ENCODE data around the gene APOBEC3C.

APOBEC3C gene

DNA sequence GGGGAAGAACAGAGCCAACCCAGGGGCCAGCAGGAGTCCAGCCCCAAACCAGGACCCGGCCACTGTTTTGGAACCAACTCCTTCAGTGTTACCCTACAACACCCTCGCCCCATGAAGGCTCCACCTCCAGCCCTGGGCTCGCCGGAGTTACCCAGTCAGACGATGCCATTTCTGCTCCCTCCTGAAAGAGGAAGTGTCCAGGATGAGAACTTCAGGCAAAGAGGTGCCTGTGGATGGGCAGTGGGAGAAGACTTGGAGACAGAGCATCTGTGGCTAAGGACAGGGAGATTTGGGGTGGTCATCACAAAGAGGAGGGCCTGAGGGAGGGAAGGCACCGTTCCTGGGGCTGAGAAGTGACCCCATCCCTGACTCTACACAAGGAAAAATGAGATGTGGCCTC, 18.0 kb upstream of the APOBEC3C start:
- no peak overlapping the region for H3K27ac ChIP-seq (ENCODE audit: low read depth, low read length)
- H3K9me2 ChIP-seq (replicated peaks; ENCODE audit: control insufficient read depth, low read length): no peaks in the 10 kb centered on the region
- no peak overlapping the region for H3K4me2 ChIP-seq (ENCODE audit: low read length)
- H3K79me2 ChIP-seq (ENCODE audit: control insufficient read depth, low read length): no peaks in the 10 kb centered on the region
- H3K27me3 ChIP-seq (ENCODE audit: control insufficient read depth, low read length): peaks cover 14% of the 10 kb centered on the region
- H3F3A ChIP-seq (ENCODE audit: control insufficient read depth, insufficient read depth): no peaks in the 10 kb centered on the region
- H3K4me3 ChIP-seq (ENCODE audit: low read length): no peak overlapping the region
- H3K4me1 ChIP-seq (ENCODE audit: control insufficient read depth, low read length): no peaks in the 10 kb centered on the region
- H3K36me3 ChIP-seq (ENCODE audit: control insufficient read depth, low read length): no peaks in the 10 kb centered on the region
- H4K20me1 ChIP-seq (ENCODE audit: control insufficient read depth, insufficient read depth, low read depth, low read length): no peaks in the 10 kb centered on the region
- TF ChIP-seq, protein P1, sequence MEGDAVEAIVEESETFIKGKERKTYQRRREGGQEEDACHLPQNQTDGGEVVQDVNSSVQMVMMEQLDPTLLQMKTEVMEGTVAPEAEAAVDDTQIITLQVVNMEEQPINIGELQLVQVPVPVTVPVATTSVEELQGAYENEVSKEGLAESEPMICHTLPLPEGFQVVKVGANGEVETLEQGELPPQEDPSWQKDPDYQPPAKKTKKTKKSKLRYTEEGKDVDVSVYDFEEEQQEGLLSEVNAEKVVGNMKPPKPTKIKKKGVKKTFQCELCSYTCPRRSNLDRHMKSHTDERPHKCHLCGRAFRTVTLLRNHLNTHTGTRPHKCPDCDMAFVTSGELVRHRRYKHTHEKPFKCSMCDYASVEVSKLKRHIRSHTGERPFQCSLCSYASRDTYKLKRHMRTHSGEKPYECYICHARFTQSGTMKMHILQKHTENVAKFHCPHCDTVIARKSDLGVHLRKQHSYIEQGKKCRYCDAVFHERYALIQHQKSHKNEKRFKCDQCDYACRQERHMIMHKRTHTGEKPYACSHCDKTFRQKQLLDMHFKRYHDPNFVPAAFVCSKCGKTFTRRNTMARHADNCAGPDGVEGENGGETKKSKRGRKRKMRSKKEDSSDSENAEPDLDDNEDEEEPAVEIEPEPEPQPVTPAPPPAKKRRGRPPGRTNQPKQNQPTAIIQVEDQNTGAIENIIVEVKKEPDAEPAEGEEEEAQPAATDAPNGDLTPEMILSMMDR (IDR thresholded peaks at IDR 0.05; ENCODE audit: low read depth, low read length, poor library complexity, severe bottlenecking): no peak
- TF ChIP-seq EZH2phosphoT487 (IDR thresholded peaks at IDR 0.05; ENCODE audit: borderline replicate concordance, low read length): no peak
- no peaks in the 10 kb centered on the region for H3K9me3 ChIP-seq (ENCODE audit: control insufficient read depth, insufficient read depth, low read length)

DNA sequence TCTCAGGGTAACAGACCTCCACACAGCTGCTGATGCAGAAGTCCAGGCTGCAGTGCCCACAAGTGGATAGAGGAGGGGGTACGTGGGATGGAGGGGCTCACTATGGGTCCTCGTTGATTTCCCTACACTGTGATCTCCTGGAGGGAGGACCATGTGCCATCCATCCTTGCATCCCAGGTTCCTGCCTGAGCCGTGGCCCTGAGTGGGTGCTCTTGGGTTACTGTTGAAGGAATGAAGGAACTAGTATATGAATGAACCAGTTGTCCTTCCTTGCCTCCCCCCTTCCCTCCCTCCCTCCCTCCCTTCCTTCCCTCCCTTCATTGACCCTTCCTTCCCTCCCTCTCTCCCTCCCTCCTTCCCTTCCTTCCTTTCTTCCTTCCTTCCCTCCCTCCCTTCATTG, 16.5 kb upstream of the APOBEC3C start:
- Histone ChIP-seq H3K27ac (ENCODE audit: low read depth, low read length) (no peak overlapping the region), H3K27me3 (ENCODE audit: control insufficient read depth, low read length) (peaks cover 14% of the 10 kb centered on the region), H3K36me3 (ENCODE audit: control insufficient read depth, low read length) (no peaks in the 10 kb centered on the region), H3K9me3 (ENCODE audit: control insufficient read depth, insufficient read depth, low read length) (no peaks in the 10 kb centered on the region), H4K20me1 (ENCODE audit: control insufficient read depth, insufficient read depth, low read depth, low read length) (no peaks in the 10 kb centered on the region), H3K9me2 (replicated peaks; ENCODE audit: control insufficient read depth, low read length) (no peaks in the 10 kb centered on the region), H3K4me2 (ENCODE audit: low read length) (no peak overlapping the region), H3K79me2 (ENCODE audit: control insufficient read depth, low read length) (no peaks in the 10 kb centered on the region), H3K4me1 (ENCODE audit: control insufficient read depth, low read length) (no peaks in the 10 kb centered on the region), H3F3A (ENCODE audit: control insufficient read depth, insufficient read depth) (no peaks in the 10 kb centered on the region), H3K4me3 (ENCODE audit: low read length) (no peak overlapping the region)
- TF ChIP-seq, protein P1 (IDR thresholded peaks at IDR 0.05; ENCODE audit: low read depth, low read length, poor library complexity, severe bottlenecking): no peak
- no peak for TF ChIP-seq EZH2phosphoT487 (IDR thresholded peaks at IDR 0.05; ENCODE audit: borderline replicate concordance, low read length)

DNA sequence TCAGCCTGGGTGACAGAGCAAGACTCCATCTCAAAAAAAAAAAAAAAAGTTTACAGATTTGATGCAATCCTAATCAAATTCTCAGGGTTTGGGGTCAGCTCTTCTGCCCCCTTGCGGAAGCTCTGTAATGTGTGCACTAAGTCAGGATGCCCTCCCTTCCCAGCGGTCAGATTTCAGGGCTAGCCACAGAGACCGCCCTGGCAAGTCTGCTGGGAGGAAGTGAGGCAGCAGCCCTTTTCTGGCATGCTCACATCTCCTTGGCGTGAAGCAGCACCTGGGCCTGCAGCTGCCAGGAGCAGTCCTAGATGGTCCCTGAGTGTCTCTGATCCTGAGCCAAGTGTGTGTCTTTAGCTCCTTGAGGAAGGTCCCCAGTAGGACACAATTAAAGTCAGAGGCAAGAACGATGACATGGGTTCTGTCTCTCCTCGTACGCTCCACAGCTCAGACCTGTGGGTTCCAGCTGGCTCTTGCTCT, 10.9 kb upstream of the APOBEC3C start:
- Histone ChIP-seq H3K4me2 (ENCODE audit: low read length) (no peak overlapping the region), H3K27me3 (ENCODE audit: control insufficient read depth, low read length) (no peaks in the 10 kb centered on the region), H4K20me1 (ENCODE audit: control insufficient read depth, insufficient read depth, low read depth, low read length) (no peaks in the 10 kb centered on the region), H3K27ac (ENCODE audit: low read depth, low read length) (no peak overlapping the region), H3K4me1 (ENCODE audit: control insufficient read depth, low read length) (peaks cover 6% of the 10 kb centered on the region), H3K9me3 (ENCODE audit: control insufficient read depth, insufficient read depth, low read length) (no peaks in the 10 kb centered on the region), H3K79me2 (ENCODE audit: control insufficient read depth, low read length) (no peaks in the 10 kb centered on the region), H3F3A (ENCODE audit: control insufficient read depth, insufficient read depth) (peaks cover 3% of the 10 kb centered on the region), H3K4me3 (ENCODE audit: low read length) (no peak overlapping the region), H3K9me2 (replicated peaks; ENCODE audit: control insufficient read depth, low read length) (no peaks in the 10 kb centered on the region), H3K36me3 (ENCODE audit: control insufficient read depth, low read length) (no peaks in the 10 kb centered on the region)
- TF ChIP-seq, protein P1 (IDR thresholded peaks at IDR 0.05; ENCODE audit: low read depth, low read length, poor library complexity, severe bottlenecking): peak; percentile 77
- TF ChIP-seq EZH2phosphoT487 (IDR thresholded peaks at IDR 0.05; ENCODE audit: borderline replicate concordance, low read length): no peak

Data from DOHH2 (cell line).